ENCODE data around the gene NEO1.

NEO1 gene

DNA sequence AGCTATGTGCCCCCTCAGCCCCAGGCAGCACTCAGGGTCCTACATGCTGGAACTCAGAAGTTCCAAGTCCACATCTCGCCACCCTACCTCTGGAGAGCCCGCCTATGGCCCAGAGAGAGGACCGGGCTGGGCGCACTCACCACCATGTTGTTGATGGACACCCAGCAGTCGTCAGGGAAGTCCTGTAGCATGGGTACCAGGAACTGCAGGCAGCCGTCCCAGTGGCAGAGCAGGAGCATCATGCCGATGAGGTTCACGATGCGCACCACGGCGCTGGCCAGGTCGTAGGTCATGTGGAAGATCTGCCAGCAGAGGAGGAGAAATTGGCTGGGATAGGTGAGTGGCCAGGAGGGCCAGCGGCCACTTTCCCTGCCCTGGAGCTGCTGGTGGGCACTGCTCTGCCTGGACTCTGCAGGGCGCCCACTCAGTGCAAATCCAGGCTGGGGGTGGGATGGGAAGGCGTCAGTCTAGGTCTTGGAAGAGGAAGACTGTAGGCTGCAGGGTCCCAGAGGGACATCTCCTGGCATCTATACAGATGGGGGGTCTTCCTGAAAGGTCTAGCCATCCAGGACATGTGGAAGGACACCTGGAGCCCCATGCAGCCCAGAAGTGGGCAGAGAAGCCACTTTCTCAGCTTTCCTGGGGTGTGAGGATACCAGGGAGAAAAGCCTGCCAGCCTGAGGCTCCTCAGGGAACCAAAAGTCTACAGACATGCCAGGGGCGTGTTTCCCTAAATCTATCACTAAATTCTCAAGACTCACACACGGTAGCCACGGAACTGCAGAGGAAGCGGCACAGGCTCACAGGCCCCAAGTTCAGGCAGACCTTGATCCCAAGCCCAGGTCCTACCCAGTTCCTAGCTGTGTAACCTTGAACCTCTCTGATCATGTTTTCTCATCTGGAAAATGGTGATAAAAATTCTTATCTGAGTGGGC is 280.0 kb downstream of the NEO1 start:
- Histone ChIP-seq H3K9me3 (ENCODE audit: control insufficient read depth, insufficient read depth, low read length) (no peaks in the 10 kb centered on the region), H3K27ac (ENCODE audit: low read depth, low read length) (no peak overlapping the region), H3K36me3 (ENCODE audit: control insufficient read depth, insufficient read depth, low read length) (peaks cover 16% of the 10 kb centered on the region), H3K4me3 (ENCODE audit: low read depth, low read length) (no peak overlapping the region), H3K27me3 (ENCODE audit: control insufficient read depth, insufficient read depth, low read length) (no peaks in the 10 kb centered on the region), H3K4me1 (ENCODE audit: control insufficient read depth, insufficient read depth, low read length) (no peaks in the 10 kb centered on the region), H3K9ac (ENCODE audit: low read depth, low read length) (no peak overlapping the region)

DNA sequence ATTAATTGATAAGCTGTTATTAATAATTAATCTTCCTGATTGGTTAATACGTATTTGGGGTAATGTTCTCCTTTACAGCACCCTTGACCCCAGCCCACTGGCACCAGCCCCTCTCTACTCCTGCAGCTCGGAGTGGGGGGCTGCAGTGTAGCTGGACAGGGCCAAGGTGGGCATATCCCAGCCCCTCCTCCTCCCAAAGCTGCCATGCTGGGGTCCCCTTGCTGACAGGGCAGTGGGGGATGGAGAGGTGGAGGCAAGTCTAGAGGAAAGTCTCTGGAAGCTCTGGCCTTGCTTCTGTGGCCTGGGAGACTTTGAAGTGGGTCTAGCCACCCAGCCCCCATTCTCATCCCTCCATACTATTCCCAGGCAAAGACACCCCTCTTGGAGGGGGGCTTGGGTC is 280.7 kb downstream of the NEO1 start:
- Histone ChIP-seq H3K4me1 (ENCODE audit: control insufficient read depth, insufficient read depth, low read length) (no peaks in the 10 kb centered on the region), H3K4me3 (ENCODE audit: low read depth, low read length) (no peak overlapping the region), H3K36me3 (ENCODE audit: control insufficient read depth, insufficient read depth, low read length) (peaks cover 21% of the 10 kb centered on the region), H3K9me3 (ENCODE audit: control insufficient read depth, insufficient read depth, low read length) (no peaks in the 10 kb centered on the region), H3K27me3 (ENCODE audit: control insufficient read depth, insufficient read depth, low read length) (no peaks in the 10 kb centered on the region), H3K27ac (ENCODE audit: low read depth, low read length) (no peak overlapping the region), H3K9ac (ENCODE audit: low read depth, low read length) (no peak overlapping the region)

DNA sequence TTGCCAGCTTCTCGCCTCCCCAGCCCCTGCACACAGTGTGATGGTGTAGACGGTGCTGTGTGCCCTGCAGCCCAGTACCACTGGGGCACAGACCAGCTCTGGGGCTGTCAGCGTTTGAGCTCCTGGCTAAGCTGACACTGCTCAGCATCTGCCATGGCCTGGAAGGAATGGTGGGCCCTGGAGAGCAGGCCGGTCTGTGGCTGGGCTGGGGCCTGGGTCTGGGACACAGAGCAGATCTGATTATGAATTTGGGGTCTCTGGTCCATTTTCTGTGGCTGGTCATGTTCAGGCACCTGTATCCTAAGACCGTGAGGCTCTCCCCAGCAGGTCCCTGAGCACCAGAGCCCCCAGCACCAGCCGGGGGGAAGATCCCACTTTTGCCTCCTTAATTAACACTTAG is 281.8 kb downstream of the NEO1 start:
- Histone ChIP-seq H3K27me3 (ENCODE audit: control insufficient read depth, insufficient read depth, low read length) (no peaks in the 10 kb centered on the region), H3K9me3 (ENCODE audit: control insufficient read depth, insufficient read depth, low read length) (no peaks in the 10 kb centered on the region), H3K4me3 (ENCODE audit: low read depth, low read length) (no peak overlapping the region), H3K9ac (ENCODE audit: low read depth, low read length) (no peak overlapping the region), H3K27ac (ENCODE audit: low read depth, low read length) (no peak overlapping the region), H3K4me1 (ENCODE audit: control insufficient read depth, insufficient read depth, low read length) (no peaks in the 10 kb centered on the region), H3K36me3 (ENCODE audit: control insufficient read depth, insufficient read depth, low read length) (peaks cover 16% of the 10 kb centered on the region)

DNA sequence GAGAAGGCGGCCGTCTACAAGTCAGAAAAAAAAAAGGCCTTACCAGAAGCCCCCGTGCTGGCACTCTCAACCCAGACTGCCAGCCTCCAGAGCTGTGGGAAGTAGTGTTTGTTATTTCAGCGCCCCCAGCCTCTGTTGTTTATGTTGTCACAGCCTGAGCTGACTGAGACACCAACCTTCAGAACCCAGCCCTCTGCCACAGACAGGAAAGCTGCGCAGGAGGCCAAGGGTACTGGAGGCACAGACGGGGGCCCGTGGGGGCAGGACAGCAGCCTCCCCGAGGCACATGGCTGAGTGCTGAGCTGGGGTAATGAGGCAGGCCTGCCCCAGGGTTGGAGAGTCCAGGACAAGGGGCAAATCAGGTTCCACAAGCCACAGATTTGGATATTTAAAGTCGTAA is 282.8 kb downstream of the NEO1 start:
- H3K9me3 ChIP-seq (ENCODE audit: control insufficient read depth, insufficient read depth, low read length) = no peaks in the 10 kb centered on the region
- no peak overlapping the region for H3K9ac ChIP-seq (ENCODE audit: low read depth, low read length)
- no peak overlapping the region for H3K27ac ChIP-seq (ENCODE audit: low read depth, low read length)
- no peaks in the 10 kb centered on the region for H3K27me3 ChIP-seq (ENCODE audit: control insufficient read depth, insufficient read depth, low read length)
- H3K4me1 ChIP-seq (ENCODE audit: control insufficient read depth, insufficient read depth, low read length) = no peaks in the 10 kb centered on the region
- no peak overlapping the region for H3K4me3 ChIP-seq (ENCODE audit: low read depth, low read length)
- H3K36me3 ChIP-seq (ENCODE audit: control insufficient read depth, insufficient read depth, low read length) = peaks cover 19% of the 10 kb centered on the region

DNA sequence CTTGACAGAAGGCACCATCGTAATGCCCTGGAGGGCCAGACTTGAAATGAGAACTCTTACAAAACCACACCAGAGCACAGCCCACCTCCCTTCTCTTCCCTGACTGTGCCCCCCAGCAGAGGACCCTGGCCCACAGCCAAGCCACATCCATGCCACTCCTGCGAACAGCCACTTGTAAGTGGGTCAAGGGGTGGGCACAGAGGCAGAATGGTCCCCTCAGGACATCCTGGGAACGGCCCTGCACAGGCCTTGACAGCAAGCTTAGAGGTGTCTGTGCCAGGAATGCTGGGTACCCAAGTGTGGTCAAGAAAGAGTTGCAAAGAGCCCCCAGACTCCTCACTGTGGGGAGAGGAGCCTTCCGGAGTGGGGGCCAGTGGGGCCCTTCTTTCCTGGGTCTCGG is 283.2 kb downstream of the NEO1 start:
- H3K36me3 ChIP-seq (ENCODE audit: control insufficient read depth, insufficient read depth, low read length) = peaks cover 21% of the 10 kb centered on the region

DNA sequence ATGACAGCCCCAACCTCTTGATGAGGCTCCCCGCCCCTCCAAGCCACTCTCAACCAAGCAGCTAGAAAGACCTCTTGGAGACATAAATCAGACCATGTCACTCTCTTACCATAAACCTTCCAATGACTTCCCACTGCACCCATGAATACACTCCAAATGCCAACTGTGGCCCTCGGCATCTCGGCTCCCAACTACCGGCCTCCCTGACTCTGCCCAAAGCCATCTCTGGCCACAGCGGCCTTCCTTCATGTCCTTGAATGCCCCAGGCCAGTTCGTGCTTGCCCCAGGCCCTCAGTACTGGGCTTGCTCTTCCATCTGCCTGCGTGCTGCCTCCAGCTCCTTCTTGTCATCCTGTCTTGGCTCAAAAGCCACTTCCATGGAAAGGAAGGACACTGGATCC is 284.5 kb downstream of the NEO1 start:
- H3K9me3 ChIP-seq (ENCODE audit: control insufficient read depth, insufficient read depth, low read length) = no peaks in the 10 kb centered on the region
- no peak overlapping the region for H3K9ac ChIP-seq (ENCODE audit: low read depth, low read length)
- no peaks in the 10 kb centered on the region for H3K27me3 ChIP-seq (ENCODE audit: control insufficient read depth, insufficient read depth, low read length)
- peaks cover 23% of the 10 kb centered on the region for H3K36me3 ChIP-seq (ENCODE audit: control insufficient read depth, insufficient read depth, low read length)
- no peak overlapping the region for H3K4me3 ChIP-seq (ENCODE audit: low read depth, low read length)
- H3K27ac ChIP-seq (ENCODE audit: low read depth, low read length) = no peak overlapping the region
- H3K4me1 ChIP-seq (ENCODE audit: control insufficient read depth, insufficient read depth, low read length) = no peaks in the 10 kb centered on the region

More for the DNA sequence above, 283.2 kb downstream of the NEO1 start:
- Histone ChIP-seq H3K27me3 (ENCODE audit: control insufficient read depth, insufficient read depth, low read length) (no peaks in the 10 kb centered on the region), H3K9me3 (ENCODE audit: control insufficient read depth, insufficient read depth, low read length) (no peaks in the 10 kb centered on the region), H3K9ac (ENCODE audit: low read depth, low read length) (no peak overlapping the region), H3K4me3 (ENCODE audit: low read depth, low read length) (no peak overlapping the region), H3K27ac (ENCODE audit: low read depth, low read length) (no peak overlapping the region), H3K4me1 (ENCODE audit: control insufficient read depth, insufficient read depth, low read length) (no peaks in the 10 kb centered on the region)

DNA sequence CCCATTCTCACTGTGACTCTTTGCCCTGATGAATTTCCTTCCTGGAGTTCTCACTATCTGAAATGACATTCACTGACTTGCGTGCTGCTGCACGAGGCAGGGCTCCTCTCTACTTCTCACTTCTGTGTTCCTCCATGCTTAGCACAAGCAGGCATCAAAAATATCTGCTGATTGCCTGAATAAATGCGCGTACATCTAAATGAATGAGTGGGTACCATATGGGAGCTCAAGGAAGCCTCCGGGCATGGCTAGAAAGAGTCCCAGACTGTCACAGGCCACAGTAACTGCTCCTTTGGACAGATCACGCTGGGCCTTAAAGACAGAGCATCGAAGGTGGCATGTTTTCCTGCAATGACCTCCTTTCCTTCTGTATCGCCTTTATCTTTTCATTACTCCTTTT is 284.9 kb downstream of the NEO1 start:
- Histone ChIP-seq H3K27me3 (ENCODE audit: control insufficient read depth, insufficient read depth, low read length) (no peaks in the 10 kb centered on the region), H3K36me3 (ENCODE audit: control insufficient read depth, insufficient read depth, low read length) (peaks cover 23% of the 10 kb centered on the region), H3K27ac (ENCODE audit: low read depth, low read length) (no peak overlapping the region)

DNA sequence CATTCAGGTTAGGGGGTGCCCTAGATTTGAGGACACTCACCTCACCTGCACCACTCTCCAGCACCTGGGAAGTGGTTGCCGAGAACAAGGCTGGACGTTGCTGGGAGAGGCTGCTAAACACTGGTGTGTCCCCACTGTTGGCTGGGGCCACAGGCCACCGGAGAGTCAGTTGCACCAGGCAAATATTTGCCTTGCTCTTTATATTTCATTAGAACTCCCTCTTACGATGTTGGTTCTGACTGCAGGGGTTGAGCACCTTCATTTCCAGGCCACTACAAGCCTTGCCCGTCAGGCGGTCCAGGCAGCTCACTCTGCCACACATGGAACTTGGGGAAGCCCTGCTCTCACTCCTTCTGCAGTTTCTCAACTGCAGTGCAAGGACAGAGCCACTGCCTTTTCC is 285.8 kb downstream of the NEO1 start:
- H3K9me3 ChIP-seq (ENCODE audit: control insufficient read depth, insufficient read depth, low read length) = no peaks in the 10 kb centered on the region
- peaks cover 30% of the 10 kb centered on the region for H3K36me3 ChIP-seq (ENCODE audit: control insufficient read depth, insufficient read depth, low read length)
- no peak overlapping the region for H3K9ac ChIP-seq (ENCODE audit: low read depth, low read length)
- H3K27ac ChIP-seq (ENCODE audit: low read depth, low read length) = no peak overlapping the region
- H3K4me1 ChIP-seq (ENCODE audit: control insufficient read depth, insufficient read depth, low read length) = no peaks in the 10 kb centered on the region
- no peaks in the 10 kb centered on the region for H3K27me3 ChIP-seq (ENCODE audit: control insufficient read depth, insufficient read depth, low read length)
- H3K4me3 ChIP-seq (ENCODE audit: low read depth, low read length) = no peak overlapping the region

More for the DNA sequence above, 284.9 kb downstream of the NEO1 start:
- Histone ChIP-seq H3K9me3 (ENCODE audit: control insufficient read depth, insufficient read depth, low read length) (no peaks in the 10 kb centered on the region), H3K9ac (ENCODE audit: low read depth, low read length) (no peak overlapping the region), H3K4me3 (ENCODE audit: low read depth, low read length) (no peak overlapping the region), H3K4me1 (ENCODE audit: control insufficient read depth, insufficient read depth, low read length) (no peaks in the 10 kb centered on the region)

DNA sequence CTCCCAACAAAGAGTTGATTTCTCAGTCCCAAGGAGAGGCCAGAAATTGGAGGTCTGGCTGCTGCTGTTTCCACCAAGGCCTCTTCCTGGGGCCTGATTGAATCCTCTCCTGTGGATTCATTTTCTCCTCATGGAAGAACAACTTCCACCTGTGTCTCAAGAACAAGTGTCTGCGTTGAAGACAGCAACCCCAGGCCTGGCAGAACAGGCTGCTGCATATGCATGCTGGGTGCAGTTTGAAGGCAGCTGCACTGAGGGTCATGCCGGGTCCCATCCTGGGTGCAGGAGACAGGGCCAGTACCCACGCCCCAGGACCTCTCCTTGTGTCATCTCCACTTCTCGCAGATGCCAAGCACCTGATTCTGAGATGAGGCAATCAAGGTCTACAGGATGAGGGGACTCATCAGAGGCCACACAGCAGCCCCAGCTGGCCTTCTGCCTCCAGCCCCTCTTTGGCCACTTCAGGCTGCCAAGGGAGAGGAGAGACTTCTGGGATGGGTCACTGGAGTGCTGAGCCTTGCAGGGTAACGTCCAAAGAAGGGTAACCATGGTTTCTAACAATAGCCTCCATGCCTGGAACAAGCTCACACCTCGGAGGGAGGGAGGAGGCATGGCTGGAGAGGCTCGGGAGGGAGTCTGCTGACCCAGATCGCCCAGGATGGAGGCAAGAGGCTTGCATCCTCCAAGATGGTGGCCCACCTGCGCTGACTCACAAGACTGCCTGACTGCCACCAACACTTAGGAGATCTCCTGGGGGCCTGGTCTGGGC is 286.5 kb downstream of the NEO1 start:
- no peak overlapping the region for H3K4me3 ChIP-seq (ENCODE audit: low read depth, low read length)
- peaks cover 35% of the 10 kb centered on the region for H3K36me3 ChIP-seq (ENCODE audit: control insufficient read depth, insufficient read depth, low read length)
- H3K27ac ChIP-seq (ENCODE audit: low read depth, low read length) = no peak overlapping the region
- H3K9me3 ChIP-seq (ENCODE audit: control insufficient read depth, insufficient read depth, low read length) = no peaks in the 10 kb centered on the region
- H3K27me3 ChIP-seq (ENCODE audit: control insufficient read depth, insufficient read depth, low read length) = no peaks in the 10 kb centered on the region
- no peak overlapping the region for H3K9ac ChIP-seq (ENCODE audit: low read depth, low read length)
- H3K4me1 ChIP-seq (ENCODE audit: control insufficient read depth, insufficient read depth, low read length) = no peaks in the 10 kb centered on the region

DNA sequence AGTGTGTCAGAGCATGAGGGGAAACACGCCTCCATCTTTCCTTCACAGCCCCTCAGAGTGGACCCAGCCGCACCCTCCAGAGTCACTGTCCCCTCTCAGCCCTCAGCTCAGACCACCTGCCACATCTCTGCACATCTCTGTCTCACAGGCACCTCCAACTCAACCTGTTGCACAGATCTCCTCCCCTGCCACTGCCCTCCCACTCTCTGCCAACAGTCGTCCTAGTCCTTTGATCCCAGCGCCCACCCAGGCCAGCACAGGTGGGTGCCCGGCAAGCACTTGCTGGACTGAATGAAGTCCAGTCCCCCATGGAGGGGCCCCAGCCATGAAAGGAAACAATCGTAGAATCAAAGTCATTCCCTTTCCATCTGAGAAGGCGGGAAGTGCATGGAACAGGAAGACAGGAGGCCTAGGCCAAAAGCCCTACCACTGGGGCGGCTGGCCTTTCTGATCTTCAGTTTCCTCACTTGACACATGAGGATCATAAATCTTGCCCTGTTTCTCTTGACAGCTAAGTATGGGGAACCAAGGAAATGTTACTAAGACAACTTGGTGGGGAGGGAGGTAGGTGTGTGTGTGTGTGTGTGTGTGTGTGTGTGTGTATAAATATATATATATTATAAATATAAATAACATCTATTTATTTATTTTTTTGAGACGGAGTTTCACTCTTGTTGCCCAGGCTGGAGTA is 288.4 kb downstream of the NEO1 start:
- Histone ChIP-seq H3K4me3 (ENCODE audit: low read depth, low read length) (no peak overlapping the region), H3K4me1 (ENCODE audit: control insufficient read depth, insufficient read depth, low read length) (no peaks in the 10 kb centered on the region), H3K27me3 (ENCODE audit: control insufficient read depth, insufficient read depth, low read length) (no peaks in the 10 kb centered on the region), H3K9me3 (ENCODE audit: control insufficient read depth, insufficient read depth, low read length) (no peaks in the 10 kb centered on the region), H3K27ac (ENCODE audit: low read depth, low read length) (no peak overlapping the region), H3K9ac (ENCODE audit: low read depth, low read length) (no peak overlapping the region), H3K36me3 (ENCODE audit: control insufficient read depth, insufficient read depth, low read length) (peaks cover 35% of the 10 kb centered on the region)
